WTC11 (cell line): Measurements from ENCODE around the gene RETREG2. TPM values are rescaled to one million over a fixed set of nuclear protein-coding genes. Genes with fewer than 3 reads are reported as not detected.

Experiments
- ATAC-seq: fragments of 200-7000 bp; cut with Tn5 transposase; 2 replicates; pipeline ENCODE4 v1.10.0; 2021; ENCODE audit warnings: mild to moderate bottlenecking, moderate library complexity
- CTCF ChIA-PET: fragments of 300-600 bp; sonication (Branson Sonifier 250); formaldehyde crosslinking; loops from one replicate; lab custom pipeline; 2021; ENCODE audit warnings: antibody characterized with exemption; lab: Charles Lee
- POLR2A ChIA-PET: fragments of 350-600 bp; sonication (Branson Sonifier 250); formaldehyde crosslinking; loops from one replicate; lab custom pipeline; 2021; ENCODE audit warnings: antibody characterized with exemption; lab: Charles Lee
- DNase-seq: peaks from one replicate; pipeline ENCODE4 v3.0.0; 2021; ENCODE audit warnings: low spot score
- H3K27ac Mint-ChIP-seq: 2 replicates; pipeline ENCODE4 v1.8.0; 2021; ENCODE audit warnings: mixed read lengths
- H3K27me3 Mint-ChIP-seq: 2 replicates; pipeline ENCODE4 v1.8.0; 2021; ENCODE audit warnings: low read depth, mild to moderate bottlenecking, moderate library complexity, mixed read lengths
- H3K36me3 Mint-ChIP-seq: 2 replicates; pipeline ENCODE4 v1.8.0; 2021; ENCODE audit warnings: mixed read lengths
- H3K4me1 Mint-ChIP-seq: 2 replicates; pipeline ENCODE4 v1.8.0; 2022; ENCODE audit warnings: mixed read lengths
- H3K4me3 Mint-ChIP-seq: 2 replicates; pipeline ENCODE4 v1.8.0; 2021; ENCODE audit warnings: mild to moderate bottlenecking, moderate library complexity, mixed read lengths
- H3K9me3 Mint-ChIP-seq: 2 replicates; pipeline ENCODE4 v1.8.0; 2021; ENCODE audit warnings: mixed read lengths
- ARID4B ChIP-seq: sonication (generic); formaldehyde crosslinking; IDR thresholded peaks from 2 replicates; pipeline ENCODE4 v1.8.0; 2023; ENCODE audit warnings: missing genetic modification reagents, mild to moderate bottlenecking, borderline replicate concordance
- ATF1 ChIP-seq: sonication (generic); formaldehyde crosslinking; IDR thresholded peaks from 2 replicates; pipeline ENCODE4 v1.8.1; 2023; ENCODE audit warnings: mild to moderate bottlenecking, moderate library complexity, missing genetic modification reagents
- CREB1 ChIP-seq: sonication (generic); formaldehyde crosslinking; IDR thresholded peaks from 2 replicates; pipeline ENCODE4 v1.8.0; 2023; ENCODE audit warnings: mild to moderate bottlenecking, missing genetic modification reagents
- EMX1 ChIP-seq: fragments of 250-450 bp; sonication (Bioruptor Pico); IDR thresholded peaks from 2 replicates; pipeline ENCODE4 v1.8.0; 2021; ENCODE audit warnings: mild to moderate bottlenecking
- ETV6 ChIP-seq: sonication (generic); formaldehyde crosslinking; IDR thresholded peaks from 2 replicates; pipeline ENCODE4 v1.8.1; 2022; ENCODE audit warnings: mild to moderate bottlenecking, missing genetic modification reagents
- FOXJ3 ChIP-seq: sonication (generic); formaldehyde crosslinking; IDR thresholded peaks from 2 replicates; pipeline ENCODE4 v1.9.0; 2021; ENCODE audit warnings: missing genetic modification reagents, mild to moderate bottlenecking, borderline replicate concordance
- FOXK1 ChIP-seq: sonication (generic); formaldehyde crosslinking; IDR thresholded peaks from 2 replicates; pipeline ENCODE4 v1.8.0; 2022; ENCODE audit warnings: mild to moderate bottlenecking, moderate library complexity, missing genetic modification reagents
- FOXP1 ChIP-seq: sonication (generic); formaldehyde crosslinking; IDR thresholded peaks from 2 replicates; pipeline ENCODE4 v1.8.0; 2022; ENCODE audit warnings: missing genetic modification reagents, mild to moderate bottlenecking, moderate library complexity, borderline replicate concordance
- FOXP4 ChIP-seq: sonication (generic); formaldehyde crosslinking; IDR thresholded peaks from 2 replicates; pipeline ENCODE4 v1.8.0; 2022; ENCODE audit warnings: mild to moderate bottlenecking, missing genetic modification reagents
- HMGA2 ChIP-seq: fragments of 250-450 bp; sonication (Bioruptor Pico); IDR thresholded peaks from 2 replicates; pipeline ENCODE4 v1.4.0; 2021; ENCODE audit warnings: mild to moderate bottlenecking, moderate library complexity
- IRF2 ChIP-seq: sonication (generic); formaldehyde crosslinking; IDR thresholded peaks from 2 replicates; pipeline ENCODE4 v1.8.0; 2022; ENCODE audit warnings: low read depth, missing genetic modification reagents, borderline replicate concordance
- KAT7 ChIP-seq: sonication (generic); formaldehyde crosslinking; IDR thresholded peaks from 2 replicates; pipeline ENCODE4 v1.8.1; 2023; ENCODE audit warnings: missing genetic modification reagents, mild to moderate bottlenecking, borderline replicate concordance
- RELA ChIP-seq: sonication (generic); formaldehyde crosslinking; IDR thresholded peaks from 2 replicates; pipeline ENCODE4 v1.8.1; 2022; ENCODE audit warnings: missing genetic modification reagents, mild to moderate bottlenecking, borderline replicate concordance
- SP1 ChIP-seq: sonication (generic); formaldehyde crosslinking; conservative IDR thresholded peaks from 2 replicates; pipeline ENCODE4 v1.8.1; 2022; ENCODE audit warnings: missing genetic modification reagents
- TEAD4 ChIP-seq: sonication (generic); formaldehyde crosslinking; IDR thresholded peaks from 2 replicates; pipeline ENCODE4 v1.8.0; 2022; ENCODE audit warnings: mild to moderate bottlenecking, missing genetic modification reagents
- ZNF219 ChIP-seq: sonication (generic); formaldehyde crosslinking; IDR thresholded peaks from 2 replicates; pipeline ENCODE4 v1.8.0; 2023; ENCODE audit warnings: missing genetic modification reagents, mild to moderate bottlenecking, borderline replicate concordance
- ZNF425 ChIP-seq: fragments of 250-450 bp; sonication (Bioruptor Pico); conservative IDR thresholded peaks from 2 replicates; pipeline ENCODE4 v1.9.0; 2021; ENCODE audit warnings: mild to moderate bottlenecking
- ZNF532 ChIP-seq: fragments of 250-450 bp; sonication (Bioruptor Pico); IDR thresholded peaks from 2 replicates; pipeline ENCODE4 v1.9.0; 2021; ENCODE audit warnings: mild to moderate bottlenecking, borderline replicate concordance
- total RNA-seq: library from RNA; stranded (reverse); gene quantifications from 3 replicates; pipeline ENCODE4 v1.2.3, GENCODE V29; 2021

RETREG2 gene
- total RNA-seq, 1 experiment from 2014 or later: 60.2 TPM

GRCh38 chr2:219168526-219168925 is 9.5 kb upstream of the RETREG2 start (continued):
- no peak for TF ChIP-seq ARID4B (CRISPR knock-in tag)
- TF ChIP-seq SP1: no peak
- TF ChIP-seq FOXK1 (CRISPR knock-in tag): no peak
- no peak for TF ChIP-seq KAT7 (CRISPR knock-in tag)
- TF ChIP-seq FOXJ3 (CRISPR knock-in tag): no peak

GRCh38 chr2:219168932-219169331 is 9.1 kb upstream of the RETREG2 start:
- no peak for TF ChIP-seq ARID4B (CRISPR knock-in tag)
- TF ChIP-seq HMGA2 (CRISPR knock-in tag): no peak
- no peak for TF ChIP-seq ZNF219
- no peak for TF ChIP-seq ZNF425 (CRISPR knock-in tag)
- no peak for TF ChIP-seq ETV6
- TF ChIP-seq ATF1 (CRISPR knock-in tag): no peak
- TF ChIP-seq SP1: no peak
- TF ChIP-seq EMX1: no peak
- TF ChIP-seq IRF2 (CRISPR knock-in tag): no peak
- TF ChIP-seq CREB1 (CRISPR knock-in tag): no peak
- no peak for TF ChIP-seq FOXP1
- TF ChIP-seq TEAD4 (CRISPR knock-in tag): no peak
- TF ChIP-seq ZNF532 (CRISPR knock-in tag): no peak
- TF ChIP-seq FOXP4: no peak
- TF ChIP-seq RELA: no peak

More at GRCh38 chr2:219168932-219169331, 9.1 kb upstream of the RETREG2 start:
- Mint-ChIP-seq H3K27ac (no peak overlapping the region), H3K4me3 (no peak overlapping the region), H3K27me3 (no peaks in the 10 kb centered on the region; the same call in 1 of the 2 replicates), H3K4me1 (0 out of 2 replicates have a peak, but pooled peaks cover 3% of the 10 kb centered on the region), H3K9me3 (no peaks in the 10 kb centered on the region), H3K36me3 (no peaks in the 10 kb centered on the region; the same call in 1 of the 2 replicates)
- DNase-seq: no peak
- CTCF ChIA-PET: interaction anchor here (4.0 kb wide), 1 partner anchor 126 kb away, joined by 15 read pairs; no protein-coding TSS in a partner anchor
- ATAC-seq: no peak
- POLR2A ChIA-PET: no interaction called here
